ENCODE data around the gene NDFIP1. TPM values are rescaled to one million over a fixed set of nuclear protein-coding genes. Genes with fewer than 3 reads are reported as not detected.

NDFIP1 gene
- total RNA-seq, 1 experiment from 2014 or later, result 33.5 TPM

- Histone ChIP-seq H3K36me3 (ENCODE audit: low read depth, low read length) (no peaks in the 10 kb centered on the region), H3K27me3 (ENCODE audit: low read length) (no peaks in the 10 kb centered on the region), H3K9ac (ENCODE audit: low read length) (no peak overlapping the region), H3F3A (ENCODE audit: low read length, unreplicated experiment) (no peaks in the 10 kb centered on the region), H2AFZ (ENCODE audit: low read length) (no peak overlapping the region), H3K9me2 (replicated peaks; ENCODE audit: low read length) (no peaks in the 10 kb centered on the region), H3K4me3 (ENCODE audit: low read length) (no peak overlapping the region), H4K20me1 (ENCODE audit: low read length) (no peaks in the 10 kb centered on the region), H3K4me2 (ENCODE audit: low read length) (no peak overlapping the region), H3K79me2 (ENCODE audit: low read length) (no peaks in the 10 kb centered on the region), H3K27ac (ENCODE audit: low read length) (no peak overlapping the region), H3K4me1 (ENCODE audit: insufficient read depth, low read length) (peaks cover under 1% of the 10 kb centered on the region; the same call in 1 of the 2 replicates), H3K9me3 (ENCODE audit: low read length) (no peaks in the 10 kb centered on the region)
- ChIA-PET CTCF (no interaction called here), POLR2A (ENCODE audit: unreplicated experiment) (no interaction called here)
- ATAC-seq (peak; percentile 53), DNase-seq (no peak)
- BruUV-seq (replicated peaks), result no TSS peak
- TF ChIP-seq CTCF (conservative IDR thresholded peaks at IDR 0.05; ENCODE audit: low read depth, low read length), result no peak
- no peak for TF ChIP-seq EZH2 (IDR thresholded peaks at IDR 0.05; ENCODE audit: low read length, unreplicated experiment)
- TF ChIP-seq EZH2phosphoT487 (IDR thresholded peaks at IDR 0.05; ENCODE audit: borderline replicate concordance, low read length), result no peak
- intact Hi-C loops (cut with micrococcal nuclease), result no loop called here
Measured at GRCh38 chr5:142159354-142159753, 50.8 kb downstream of the NDFIP1 start.

- no peak for DNase-seq
- ChIA-PET POLR2A (ENCODE audit: unreplicated experiment) (no interaction called here), CTCF (no interaction called here)
- intact Hi-C loops (cut with micrococcal nuclease), result no loop called here
- Histone ChIP-seq H3K4me1 (ENCODE audit: insufficient read depth, low read length) (no peaks in the 10 kb centered on the region), H2AFZ (ENCODE audit: low read length) (no peak overlapping the region), H3K79me2 (ENCODE audit: low read length) (no peaks in the 10 kb centered on the region), H3K36me3 (ENCODE audit: low read depth, low read length) (no peaks in the 10 kb centered on the region), H3K27ac (ENCODE audit: low read length) (no peak overlapping the region), H4K20me1 (ENCODE audit: low read length) (no peaks in the 10 kb centered on the region), H3K9ac (ENCODE audit: low read length) (no peak overlapping the region), H3F3A (ENCODE audit: low read length, unreplicated experiment) (no peaks in the 10 kb centered on the region), H3K27me3 (ENCODE audit: low read length) (no peaks in the 10 kb centered on the region), H3K4me3 (ENCODE audit: low read length) (no peak overlapping the region), H3K4me2 (ENCODE audit: low read length) (no peak overlapping the region), H3K9me2 (replicated peaks; ENCODE audit: low read length) (no peaks in the 10 kb centered on the region), H3K9me3 (ENCODE audit: low read length) (no peaks in the 10 kb centered on the region)
- no TSS peak for BruUV-seq (replicated peaks)
- ATAC-seq, result no peak
- TF ChIP-seq CTCF (conservative IDR thresholded peaks at IDR 0.05; ENCODE audit: low read depth, low read length), result no peak
- no peak for TF ChIP-seq EZH2 (IDR thresholded peaks at IDR 0.05; ENCODE audit: low read length, unreplicated experiment)
- TF ChIP-seq EZH2phosphoT487 (IDR thresholded peaks at IDR 0.05; ENCODE audit: borderline replicate concordance, low read length), result no peak
Measured at GRCh38 chr5:142164315-142164714, 55.7 kb downstream of the NDFIP1 start.

- no peak for TF ChIP-seq CTCF (conservative IDR thresholded peaks at IDR 0.05; ENCODE audit: low read depth, low read length)
- TF ChIP-seq EZH2phosphoT487 (IDR thresholded peaks at IDR 0.05; ENCODE audit: borderline replicate concordance, low read length), result no peak
- TF ChIP-seq EZH2 (IDR thresholded peaks at IDR 0.05; ENCODE audit: low read length, unreplicated experiment), result no peak
- H3K27me3 ChIP-seq (ENCODE audit: low read length), result no peaks in the 10 kb centered on the region
- H3K4me1 ChIP-seq (ENCODE audit: insufficient read depth, low read length), result no peaks in the 10 kb centered on the region
- DNase-seq, result no peak
- ChIA-PET POLR2A (ENCODE audit: unreplicated experiment) (no interaction called here), CTCF (no interaction called here)
- no peak for ATAC-seq
- no peak overlapping the region for H3K9ac ChIP-seq (ENCODE audit: low read length)
- no TSS peak for BruUV-seq (replicated peaks)
- H3K4me3 ChIP-seq (ENCODE audit: low read length), result no peak overlapping the region
- H3F3A ChIP-seq (ENCODE audit: low read length, unreplicated experiment), result no peaks in the 10 kb centered on the region
- H3K9me2 ChIP-seq (replicated peaks; ENCODE audit: low read length), result no peaks in the 10 kb centered on the region
- H4K20me1 ChIP-seq (ENCODE audit: low read length), result no peaks in the 10 kb centered on the region
- intact Hi-C loops (cut with micrococcal nuclease), result no loop called here
- no peak overlapping the region for H3K27ac ChIP-seq (ENCODE audit: low read length)
- no peaks in the 10 kb centered on the region for H3K79me2 ChIP-seq (ENCODE audit: low read length)
- H2AFZ ChIP-seq (ENCODE audit: low read length), result no peak overlapping the region
- no peak overlapping the region for H3K4me2 ChIP-seq (ENCODE audit: low read length)
- no peaks in the 10 kb centered on the region for H3K9me3 ChIP-seq (ENCODE audit: low read length)
- no peaks in the 10 kb centered on the region for H3K36me3 ChIP-seq (ENCODE audit: low read depth, low read length)
Measured at GRCh38 chr5:142166754-142167153, 58.2 kb downstream of the NDFIP1 start.

Measured in PC-3 (cell line).